GM19351 (cell line): Measurements from ENCODE around the gene CELF4.

ENCODE experiments used
- ATAC-seq: cut with Tn5 transposase; IDR thresholded peaks from one replicate; pipeline ENCODE4 v1.9.1; 2021; ENCODE audit warnings: mild to moderate bottlenecking, moderate library complexity; ENCODE audit not compliant: unreplicated experiment

CELF4 gene

GRCh38 chr18:37247497-37248161 is 318.0 kb downstream of the CELF4 start:
- ATAC-seq = no peak

GRCh38 chr18:37246779-37247340 is 318.7 kb downstream of the CELF4 start:
- ATAC-seq = no peak

- ATAC-seq = no peak
Observed at GRCh38 chr18:37244618-37245017, 321.0 kb downstream of the CELF4 start.

- no peak for ATAC-seq
Observed at GRCh38 chr18:37243741-37244140, 321.9 kb downstream of the CELF4 start.

GRCh38 chr18:37242826-37243560 is 322.6 kb downstream of the CELF4 start:
- ATAC-seq = no peak

GRCh38 chr18:37242091-37242490 is 323.5 kb downstream of the CELF4 start:
- ATAC-seq = no peak

- ATAC-seq = no peak
Observed at GRCh38 chr18:37238282-37239108, 327.1 kb downstream of the CELF4 start.

GRCh38 chr18:37235583-37235982 is 330.0 kb downstream of the CELF4 start:
- ATAC-seq = no peak

GRCh38 chr18:37231251-37231650 is 334.3 kb downstream of the CELF4 start:
- no peak for ATAC-seq

GRCh38 chr18:37230768-37231167 is 334.8 kb downstream of the CELF4 start:
- no peak for ATAC-seq

GRCh38 chr18:37225279-37225678 is 340.3 kb downstream of the CELF4 start:
- no peak for ATAC-seq

- ATAC-seq = no peak
Observed at GRCh38 chr18:37222999-37223378, 342.6 kb downstream of the CELF4 start.

GRCh38 chr18:37222354-37222998 is 343.1 kb downstream of the CELF4 start:
- ATAC-seq = no peak

- ATAC-seq = no peak
Observed at GRCh38 chr18:37219257-37219656, 346.3 kb downstream of the CELF4 start.

- no peak for ATAC-seq
Observed at GRCh38 chr18:37218022-37218590, 347.5 kb downstream of the CELF4 start.

- no peak for ATAC-seq
Observed at GRCh38 chr18:37210781-37211180, 354.8 kb downstream of the CELF4 start.

- ATAC-seq = no peak
Observed at GRCh38 chr18:37207343-37207742, 358.3 kb downstream of the CELF4 start.

- ATAC-seq = no peak
Observed at GRCh38 chr18:37199741-37200140, 365.9 kb downstream of the CELF4 start.
